HEK293T (cell line): Measurements from ENCODE around the gene RANBP9.

Source experiments
- CTCF ChIA-PET: fragments of 350-600 bp; formaldehyde crosslinking; extraction: SDS; loops from one replicate; lab custom pipeline; 2021; ENCODE audit warnings: antibody characterized with exemption, inconsistent platforms; lab: Yijun Ruan, JAX
- POLR2A ChIA-PET: fragments of 350-600 bp; formaldehyde crosslinking; extraction: SDS; loops from one replicate; lab custom pipeline; 2020; ENCODE audit warnings: antibody characterized with exemption, inconsistent platforms; lab: Yijun Ruan, JAX
- DNase-seq: peaks from one replicate; pipeline ENCODE4 v3.0.0; 2012; ENCODE audit warnings: mixed read lengths; ENCODE audit errors: extremely low spot score
- ARNT ChIP-seq: fragments of 450-650 bp; IDR thresholded peaks from 2 replicates; pipeline ENCODE4 v1.6.1; 2017; ENCODE audit warnings: mild to moderate bottlenecking
- BHLHE40 ChIP-seq: fragments of 450-650 bp; IDR thresholded peaks from 2 replicates; pipeline ENCODE4 v1.6.1; 2016; ENCODE audit warnings: mild to moderate bottlenecking, moderate library complexity, borderline replicate concordance
- CTBP1 ChIP-seq: fragments of 450-650 bp; IDR thresholded peaks from 2 replicates; pipeline ENCODE4 v1.6.1; 2016; ENCODE audit warnings: borderline replicate concordance
- ELF4 ChIP-seq: fragments of 450-650 bp; IDR thresholded peaks from 2 replicates; pipeline ENCODE4 v1.6.1; 2017; ENCODE audit warnings: antibody characterized with exemption
- FOXA1 ChIP-seq: fragments of 450-650 bp; IDR thresholded peaks from 2 replicates; pipeline ENCODE4 v1.6.1; 2016; ENCODE audit warnings: mild to moderate bottlenecking
- FOXK2 ChIP-seq: fragments of 450-650 bp; IDR thresholded peaks from 2 replicates; pipeline ENCODE4 v1.6.1; 2016; ENCODE audit warnings: mild to moderate bottlenecking
- FOXM1 ChIP-seq: fragments of 450-650 bp; IDR thresholded peaks from 2 replicates; pipeline ENCODE4 v1.6.1; 2017; ENCODE audit warnings: mild to moderate bottlenecking, borderline replicate concordance
- HDGF ChIP-seq: fragments of 450-650 bp; IDR thresholded peaks from 2 replicates; pipeline ENCODE4 v1.6.1; 2017; ENCODE audit warnings: antibody characterized with exemption, borderline replicate concordance
- L3MBTL2 ChIP-seq: fragments of 450-650 bp; conservative IDR thresholded peaks from 2 replicates; pipeline ENCODE4 v1.6.1; 2016; ENCODE audit warnings: mild to moderate bottlenecking
- LEF1 ChIP-seq: fragments of 450-650 bp; IDR thresholded peaks from 2 replicates; pipeline ENCODE4 v1.6.1; 2017; ENCODE audit warnings: mild to moderate bottlenecking, borderline replicate concordance
- NFRKB ChIP-seq: fragments of 450-650 bp; IDR thresholded peaks from 2 replicates; pipeline ENCODE4 v1.6.1; 2016; ENCODE audit warnings: mild to moderate bottlenecking, moderate library complexity
- SP1 ChIP-seq: fragments of 450-650 bp; IDR thresholded peaks from 2 replicates; pipeline ENCODE4 v1.6.1; 2017
- SUZ12 ChIP-seq: fragments of 450-650 bp; IDR thresholded peaks from 2 replicates; pipeline ENCODE4 v1.6.1; 2016; ENCODE audit warnings: mild to moderate bottlenecking
- TARDBP ChIP-seq: fragments of 450-650 bp; IDR thresholded peaks from 2 replicates; pipeline ENCODE4 v1.6.1; 2016
- ZNF384 ChIP-seq: fragments of 450-650 bp; IDR thresholded peaks from 2 replicates; pipeline ENCODE4 v1.6.1; 2016
- TF ChIP-seq, protein P1 (sequence below): fragments of 450-650 bp; IDR thresholded peaks from 2 replicates; pipeline ENCODE4 v1.6.1; 2016

The RANBP9 gene

DNA sequence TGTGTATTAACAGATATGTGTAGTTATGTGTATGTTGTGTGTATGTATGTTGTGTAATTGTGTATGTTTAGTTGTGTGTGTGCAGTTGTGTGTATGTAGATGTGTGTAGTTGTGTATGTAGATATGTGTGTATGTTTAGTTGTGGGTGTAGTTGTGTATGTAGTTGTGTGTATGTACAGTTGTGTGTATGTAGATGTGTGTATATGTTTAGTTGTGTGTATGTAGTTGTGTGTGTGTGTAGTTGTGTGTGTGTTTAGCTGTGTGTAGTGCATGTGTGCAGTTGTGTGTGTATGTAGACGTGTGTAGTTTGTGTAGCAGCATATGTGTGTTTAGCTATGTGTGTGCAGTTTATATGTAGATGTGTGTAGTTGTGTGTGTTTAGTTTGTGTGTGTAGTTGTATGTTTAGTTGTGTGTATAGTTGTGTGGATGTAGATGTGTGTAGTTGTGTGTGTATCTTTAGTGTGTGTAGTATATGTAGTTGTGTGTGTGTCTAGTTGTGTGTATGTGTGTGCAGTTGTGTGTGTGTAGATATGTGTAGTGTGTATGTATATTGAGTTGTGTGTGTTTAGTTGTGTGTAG lies 121.0 kb downstream of the RANBP9 start:
- TF ChIP-seq FOXA1: no peak
- peak; percentile 69 for TF ChIP-seq TARDBP
- ChIA-PET CTCF (no interaction called here), POLR2A (no interaction called here)
- DNase-seq: no peak

DNA sequence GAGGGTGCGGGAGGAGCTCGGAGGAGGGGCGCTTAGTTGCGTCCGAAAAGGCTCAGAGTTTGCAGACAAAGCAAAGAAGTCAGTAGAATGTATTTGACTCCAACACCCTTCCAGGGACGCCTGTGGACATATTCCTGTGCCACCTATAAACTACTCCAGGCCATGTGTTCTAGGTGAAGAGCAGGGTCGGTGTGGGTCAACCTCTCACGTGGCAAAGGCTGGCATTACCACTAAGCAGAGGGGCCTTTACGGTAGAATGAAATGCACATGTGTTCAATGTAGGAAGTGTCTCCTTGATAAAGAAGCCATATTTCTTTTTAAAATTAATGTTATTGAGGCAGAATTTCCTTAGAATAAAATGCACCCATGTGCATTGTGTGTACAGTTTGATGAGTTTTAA lies 121.8 kb downstream of the RANBP9 start:
- no peak for DNase-seq
- no peak for TF ChIP-seq ARNT
- TF ChIP-seq FOXK2: no peak
- no peak for TF ChIP-seq L3MBTL2
- no peak for TF ChIP-seq FOXM1
- no peak for TF ChIP-seq FOXA1
- no peak for TF ChIP-seq SP1
- no peak for TF ChIP-seq SUZ12
- no peak for TF ChIP-seq LEF1
- TF ChIP-seq NFRKB: no peak
- TF ChIP-seq TARDBP: no peak
- TF ChIP-seq, protein P1, sequence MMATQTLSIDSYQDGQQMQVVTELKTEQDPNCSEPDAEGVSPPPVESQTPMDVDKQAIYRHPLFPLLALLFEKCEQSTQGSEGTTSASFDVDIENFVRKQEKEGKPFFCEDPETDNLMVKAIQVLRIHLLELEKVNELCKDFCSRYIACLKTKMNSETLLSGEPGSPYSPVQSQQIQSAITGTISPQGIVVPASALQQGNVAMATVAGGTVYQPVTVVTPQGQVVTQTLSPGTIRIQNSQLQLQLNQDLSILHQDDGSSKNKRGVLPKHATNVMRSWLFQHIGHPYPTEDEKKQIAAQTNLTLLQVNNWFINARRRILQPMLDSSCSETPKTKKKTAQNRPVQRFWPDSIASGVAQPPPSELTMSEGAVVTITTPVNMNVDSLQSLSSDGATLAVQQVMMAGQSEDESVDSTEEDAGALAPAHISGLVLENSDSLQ: no peak
- TF ChIP-seq ZNF384: no peak
- TF ChIP-seq CTBP1: no peak
- TF ChIP-seq HDGF: no peak
- TF ChIP-seq BHLHE40: no peak
- no peak for TF ChIP-seq ELF4
- ChIA-PET POLR2A (no interaction called here), CTCF (interaction anchor here (1.2 kb wide), 1 partner anchor 15 kb away, joined by 3 read pairs; the partner anchor contains the start of gene SIRT5)

DNA sequence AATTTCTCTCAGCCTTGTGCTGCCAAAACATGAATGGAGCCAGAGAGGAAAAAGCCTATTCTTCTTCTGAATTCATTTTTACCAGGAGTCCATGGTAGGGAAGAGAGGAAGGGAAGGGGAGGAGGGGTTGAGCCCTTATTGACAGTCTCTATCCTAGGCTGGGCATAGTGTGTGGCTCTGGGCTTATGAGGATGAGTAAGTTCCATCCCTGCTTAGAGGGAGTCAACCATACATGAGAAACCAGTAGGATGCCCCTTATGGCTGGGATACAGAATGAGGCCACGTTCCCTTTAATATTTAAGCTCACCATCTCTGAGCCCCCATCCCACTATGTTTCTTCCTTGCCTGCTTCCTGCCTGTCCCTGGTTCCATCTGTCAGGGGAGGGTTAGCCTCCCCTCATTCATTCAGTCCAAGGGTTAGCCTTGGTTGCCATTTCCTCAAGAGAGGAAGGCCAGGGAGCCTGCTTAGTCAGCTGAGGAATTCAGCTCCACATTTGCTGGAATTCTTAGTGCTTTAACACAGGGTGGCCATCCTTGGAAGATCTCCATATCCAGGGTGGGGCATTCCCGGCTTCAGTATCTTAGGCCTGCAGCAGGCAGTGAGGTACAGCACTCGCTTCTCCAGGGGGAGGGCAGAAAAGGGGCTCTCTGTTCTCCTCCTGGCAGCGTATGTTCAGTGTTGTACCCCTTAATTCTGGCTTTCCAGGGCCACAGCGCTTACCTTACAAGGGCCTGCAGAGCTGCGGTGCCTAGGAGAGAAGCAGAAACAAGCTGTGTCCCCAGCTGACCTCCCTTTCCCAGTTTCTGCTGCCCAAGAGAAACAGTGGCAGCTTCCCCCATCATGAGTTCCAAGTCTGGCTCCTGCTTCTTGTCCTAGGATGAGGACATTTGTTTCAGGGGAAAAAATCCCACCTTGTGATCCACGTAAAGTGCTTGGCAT lies 124.8 kb downstream of the RANBP9 start:
- CTCF ChIA-PET: interaction anchor here (1.2 kb wide), 1 partner anchor 12 kb away, joined by 6 read pairs; the partner anchor contains the start of gene SIRT5
- POLR2A ChIA-PET: interaction anchor here (1.3 kb wide), 1 partner anchor 13 kb away, joined by 4 read pairs; the partner anchor contains the start of gene SIRT5
- no peak for DNase-seq
- TF ChIP-seq SUZ12: no peak
- TF ChIP-seq ARNT: no peak
- no peak for TF ChIP-seq LEF1
- TF ChIP-seq L3MBTL2: no peak
- TF ChIP-seq HDGF: no peak
- TF ChIP-seq FOXM1: no peak
- no peak for TF ChIP-seq NFRKB
- TF ChIP-seq FOXK2: no peak
- TF ChIP-seq TARDBP: no peak
- TF ChIP-seq ZNF384: no peak
- TF ChIP-seq CTBP1: no peak
- TF ChIP-seq, protein P1: no peak
- TF ChIP-seq FOXA1: no peak
- no peak for TF ChIP-seq BHLHE40
- no peak for TF ChIP-seq ELF4
- TF ChIP-seq SP1: no peak

DNA sequence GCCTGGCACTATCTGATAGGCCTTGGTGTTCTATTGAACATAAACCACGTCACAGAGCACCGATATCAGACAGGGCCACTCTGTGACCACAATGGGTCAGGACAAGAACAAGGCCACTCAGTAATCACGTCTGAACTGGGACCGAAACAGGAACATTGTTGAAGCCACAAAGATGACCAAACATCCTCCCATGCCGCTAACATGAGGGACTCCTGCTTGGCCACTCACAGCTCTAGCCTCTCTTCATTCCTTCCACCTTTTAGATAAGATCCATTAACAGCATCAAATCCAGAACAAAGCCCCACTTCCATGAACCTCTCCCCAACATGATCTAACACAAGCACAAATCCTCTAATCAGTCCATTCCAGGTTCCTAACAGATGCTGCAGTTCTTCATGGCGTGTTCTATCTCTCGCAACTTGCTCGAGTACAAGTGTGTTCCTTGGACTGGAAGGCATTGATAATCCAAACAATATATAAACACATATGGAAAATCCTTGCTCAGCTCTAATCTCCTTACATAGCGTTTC lies 129.9 kb downstream of the RANBP9 start:
- ChIA-PET CTCF (no interaction called here), POLR2A (no interaction called here)
- TF ChIP-seq SUZ12: no peak
- no peak for TF ChIP-seq ARNT
- TF ChIP-seq, protein P1: no peak
- TF ChIP-seq SP1: no peak
- no peak for TF ChIP-seq CTBP1
- TF ChIP-seq LEF1: no peak
- no peak for DNase-seq

DNA sequence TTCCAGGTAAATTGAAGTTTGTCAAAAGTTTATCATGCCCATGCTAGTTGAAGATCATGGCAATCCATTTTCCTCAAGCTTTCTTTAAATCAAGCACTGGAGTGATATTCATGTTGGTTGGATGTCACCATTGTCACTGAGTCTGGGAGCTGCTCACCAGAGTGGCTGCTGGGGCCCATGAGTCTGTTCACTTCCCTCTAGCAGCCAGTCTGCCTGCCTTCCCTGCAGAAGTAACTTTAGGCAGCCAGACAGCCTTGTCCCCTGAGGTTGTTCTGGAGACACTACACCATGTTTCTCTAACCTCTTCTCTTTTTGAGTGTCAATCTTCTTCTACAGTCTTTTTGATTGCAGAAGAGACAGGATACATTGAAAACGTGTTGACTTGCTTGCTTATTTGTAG lies 131.7 kb downstream of the RANBP9 start:
- ChIA-PET CTCF (no interaction called here), POLR2A (no interaction called here)
- TF ChIP-seq FOXA1 (no peak), L3MBTL2 (no peak), NFRKB (no peak), ZNF384 (no peak), FOXM1 (no peak), CTBP1 (no peak), LEF1 (no peak), ELF4 (no peak), TARDBP (no peak), HDGF (no peak), FOXK2 (no peak), SP1 (no peak), ARNT (no peak)
- TF ChIP-seq, protein P1: no peak
- DNase-seq: no peak
